PC-9 (cell line): ENCODE measurements around the gene CPOX. TPM values are rescaled to one million over a fixed set of nuclear protein-coding genes. Genes with fewer than 3 reads are reported as not detected.

Experiments
- BruUV-seq: library from RNA; stranded (reverse); fragments of 400-500 nt; replicated peaks from 2 replicates; lab custom pipeline; 2021; lab: Mats Ljungman, UMichigan
- CTCF ChIA-PET: fragments of 300-600 bp; sonication (Branson Sonifier 250); formaldehyde crosslinking; loops from one replicate; lab custom pipeline; 2022; ENCODE audit warnings: antibody characterized with exemption; lab: Charles Lee
- POLR2A ChIA-PET: fragments of 300-600 bp; sonication (Branson Sonifier 250); formaldehyde crosslinking; loops from one replicate; lab custom pipeline; 2022; ENCODE audit warnings: antibody characterized with exemption; ENCODE audit not compliant: unreplicated experiment; lab: Charles Lee
- DNase-seq, 2 experiments: peaks; one replicate each; pipeline versions ENCODE4 v3.0.0 to v3.0.0-alpha.2; 2015 to 2022; ENCODE audit warnings: mixed read lengths in 1 of 2
- H2AFZ ChIP-seq: fragments of 200-600 bp; sonication (generic); 2 replicates; pipeline ENCODE4 v1.8.1; 2017; ENCODE audit warnings: antibody characterized with exemption
- H3F3A ChIP-seq: fragments of 200-600 bp; sonication (generic); 2 replicates; pipeline ENCODE4 v1.8.1; 2017; ENCODE audit warnings: antibody characterized with exemption, mild to moderate bottlenecking, low read depth; ENCODE audit not compliant: insufficient read depth
- H3K27ac ChIP-seq: fragments of 200-600 bp; sonication (generic); 2 replicates; pipeline ENCODE4 v1.6.1; 2016; ENCODE audit warnings: mixed run types
- H3K27me3 ChIP-seq: fragments of 200-600 bp; sonication (generic); 2 replicates; pipeline ENCODE4 v1.6.1; 2016; ENCODE audit warnings: low read depth, mixed run types; ENCODE audit not compliant: insufficient read depth
- H3K36me3 ChIP-seq: fragments of 200-600 bp; sonication (generic); 2 replicates; pipeline ENCODE4 v1.6.1; 2016; ENCODE audit warnings: low read depth, mixed run types
- H3K4me1 ChIP-seq: fragments of 200-600 bp; sonication (generic); replicated peaks from 2 replicates; pipeline ENCODE4 v1.6.1; 2016; ENCODE audit warnings: mixed run types; ENCODE audit not compliant: insufficient read depth
- H3K4me2 ChIP-seq: fragments of 200-600 bp; sonication (generic); 2 replicates; pipeline ENCODE4 v1.6.1; 2017; ENCODE audit warnings: mixed run types
- H3K4me3 ChIP-seq: fragments of 200-600 bp; sonication (generic); 2 replicates; pipeline ENCODE4 v1.6.1; 2016; ENCODE audit warnings: mixed run types
- H3K79me2 ChIP-seq: fragments of 200-600 bp; sonication (generic); 2 replicates; pipeline ENCODE4 v1.6.1; 2017; ENCODE audit warnings: low read depth, mixed run types
- H3K9me2 ChIP-seq: fragments of 200-600 bp; sonication (generic); 2 replicates; pipeline ENCODE4 v1.8.1; 2017; ENCODE audit warnings: mild to moderate bottlenecking; ENCODE audit not compliant: insufficient read depth
- H3K9me3 ChIP-seq: fragments of 200-600 bp; sonication (generic); 2 replicates; pipeline ENCODE4 v1.8.1; 2016; ENCODE audit warnings: low read depth; ENCODE audit not compliant: insufficient read depth
- H4K20me1 ChIP-seq: fragments of 200-600 bp; sonication (generic); 2 replicates; pipeline ENCODE4 v1.8.1; 2017; ENCODE audit not compliant: insufficient read depth
- CTCF ChIP-seq: fragments of 200-600 bp; sonication (generic); conservative IDR thresholded peaks from 2 replicates; pipeline ENCODE4 v1.6.1; 2017; ENCODE audit warnings: mixed run types, antibody characterized with exemption, mild to moderate bottlenecking, moderate library complexity
- EZH2 ChIP-seq: fragments of 200-600 bp; sonication (generic); IDR thresholded peaks from 2 replicates; pipeline ENCODE4 v1.8.0; 2017; ENCODE audit warnings: antibody characterized with exemption, low read depth
- intact Hi-C: fragments of 100-400 bp; cut with micrococcal nuclease; formaldehyde crosslinking; loops from one replicate; pipeline ENCODE4 v1.10.0; 2022; ENCODE audit not compliant: unreplicated experiment
- total RNA-seq: library from RNA; stranded (reverse); gene quantifications from 2 replicates; pipeline ENCODE4 v1.2.3, GENCODE V29; 2021

Gene CPOX
- total RNA-seq, 1 experiment from 2014 or later: 30.4 TPM

- BruUV-seq: no TSS peak
- Histone ChIP-seq H3K4me3 (no peak overlapping the region), H3K9me3 (no peaks in the 10 kb centered on the region; the same call in 1 of the 2 replicates), H2AFZ (no peak overlapping the region), H3K79me2 (no peaks in the 10 kb centered on the region), H3K27ac (no peak overlapping the region), H4K20me1 (no peaks in the 10 kb centered on the region), H3K4me1 (no peaks in the 10 kb centered on the region), H3K36me3 (no peaks in the 10 kb centered on the region), H3K4me2 (no peak overlapping the region), H3K27me3 (no peaks in the 10 kb centered on the region), H3K9me2 (no peaks in the 10 kb centered on the region), H3F3A (no peaks in the 10 kb centered on the region)
- intact Hi-C loops: no loop called here
- ChIA-PET POLR2A (no interaction called here), CTCF (interaction anchor here (0.7 kb wide), 1 partner anchor 954 kb away, joined by 3 read pairs; no protein-coding TSS in a partner anchor)
- no peak for DNase-seq
- TF ChIP-seq CTCF: no peak
- TF ChIP-seq EZH2: no peak
These were observed 47.5 kb downstream of the CPOX start for GRCh38 chr3:98545940-98546339.

GRCh38 chr3:98542623-98543022, 50.8 kb downstream of the CPOX start:
- H3K9me3 ChIP-seq: no peaks in the 10 kb centered on the region; the same call in 1 of the 2 replicates
- ChIA-PET POLR2A (interaction anchor here (0.7 kb wide), 1 partner anchor 89 kb away, joined by 10 read pairs; no protein-coding TSS in a partner anchor), CTCF (no interaction called here)
- H4K20me1 ChIP-seq: no peaks in the 10 kb centered on the region
- H3K36me3 ChIP-seq: no peaks in the 10 kb centered on the region
- H3K27ac ChIP-seq: no peak overlapping the region
- no peaks in the 10 kb centered on the region; the same call in 1 of the 2 replicates for H3K9me2 ChIP-seq
- no peaks in the 10 kb centered on the region for H3K27me3 ChIP-seq
- intact Hi-C loops: no loop called here
- no peak overlapping the region for H3K4me2 ChIP-seq
- DNase-seq: no peak
- no peaks in the 10 kb centered on the region for H3K4me1 ChIP-seq
- H3F3A ChIP-seq: peaks cover 12% of the 10 kb centered on the region; the same call in 1 of the 2 replicates
- no peaks in the 10 kb centered on the region for H3K79me2 ChIP-seq
- H2AFZ ChIP-seq: no peak overlapping the region
- TF ChIP-seq CTCF: no peak
- no peak for TF ChIP-seq EZH2
- BruUV-seq: no TSS peak
- H3K4me3 ChIP-seq: no peak overlapping the region

GRCh38 chr3:98541695-98542094, 51.7 kb downstream of the CPOX start:
- no peak for DNase-seq
- no peak overlapping the region for H3K4me2 ChIP-seq

More at GRCh38 chr3:98541695-98542094, 51.7 kb downstream of the CPOX start:
- Histone ChIP-seq H3K36me3 (no peaks in the 10 kb centered on the region), H3K4me1 (no peaks in the 10 kb centered on the region), H3K9me2 (no peaks in the 10 kb centered on the region; the same call in 1 of the 2 replicates), H3K27me3 (no peaks in the 10 kb centered on the region), H2AFZ (0 out of 2 replicates have a peak overlapping the region, but pooled peaks have one; percentile 10), H3K4me3 (no peak overlapping the region), H4K20me1 (no peaks in the 10 kb centered on the region), H3F3A (peaks cover 12% of the 10 kb centered on the region; the same call in 1 of the 2 replicates), H3K79me2 (no peaks in the 10 kb centered on the region), H3K27ac (no peak overlapping the region), H3K9me3 (no peaks in the 10 kb centered on the region; the same call in 1 of the 2 replicates)
- ChIA-PET CTCF (no interaction called here), POLR2A (no interaction called here)
- TF ChIP-seq CTCF (no peak), EZH2 (no peak)
- BruUV-seq: no TSS peak
- intact Hi-C loops: no loop called here
